GM20000 (cell line): Measurements from ENCODE around the gene HP1BP3.
A peak's percentile ranks its signal among the peaks of the same experiment; 100 is the strongest.

Experiments used
- DNase-seq: peaks from one replicate; pipeline ENCODE4 v3.0.0; 2012; ENCODE audit warnings: low spot score
- CTCF ChIP-seq: IDR thresholded peaks from 2 replicates; pipeline ENCODE4 v1.5.1; 2012; ENCODE audit warnings: mild to moderate bottlenecking, control low read depth; ENCODE audit errors: extremely low read depth, missing control alignments

HP1BP3 gene

GRCh38 chr1:20701847-20702246 is 85.3 kb downstream of the HP1BP3 start:
- DNase-seq, result no peak
- no peak for TF ChIP-seq CTCF

DNA sequence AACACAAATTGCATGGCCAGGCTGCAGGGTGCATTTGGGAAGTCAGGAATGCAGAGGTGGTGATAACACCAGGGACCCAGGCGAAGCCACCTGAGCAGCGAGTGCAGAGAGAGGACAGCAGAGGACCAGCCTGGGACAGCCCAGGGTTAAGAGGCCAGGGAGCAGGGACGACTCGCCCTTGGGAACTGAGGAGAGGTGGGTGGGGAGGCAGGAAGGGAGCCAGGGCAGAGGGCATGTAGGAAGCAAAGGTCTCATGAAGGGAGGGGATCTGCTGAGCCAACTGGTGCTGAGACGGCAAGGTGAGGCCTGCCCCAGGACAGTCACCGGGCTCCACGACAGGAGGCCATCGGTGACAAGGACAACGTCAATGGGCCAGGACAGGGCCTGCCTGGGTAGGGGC is 85.7 kb downstream of the HP1BP3 start:
- no peak for DNase-seq
- TF ChIP-seq CTCF, result no peak

DNA sequence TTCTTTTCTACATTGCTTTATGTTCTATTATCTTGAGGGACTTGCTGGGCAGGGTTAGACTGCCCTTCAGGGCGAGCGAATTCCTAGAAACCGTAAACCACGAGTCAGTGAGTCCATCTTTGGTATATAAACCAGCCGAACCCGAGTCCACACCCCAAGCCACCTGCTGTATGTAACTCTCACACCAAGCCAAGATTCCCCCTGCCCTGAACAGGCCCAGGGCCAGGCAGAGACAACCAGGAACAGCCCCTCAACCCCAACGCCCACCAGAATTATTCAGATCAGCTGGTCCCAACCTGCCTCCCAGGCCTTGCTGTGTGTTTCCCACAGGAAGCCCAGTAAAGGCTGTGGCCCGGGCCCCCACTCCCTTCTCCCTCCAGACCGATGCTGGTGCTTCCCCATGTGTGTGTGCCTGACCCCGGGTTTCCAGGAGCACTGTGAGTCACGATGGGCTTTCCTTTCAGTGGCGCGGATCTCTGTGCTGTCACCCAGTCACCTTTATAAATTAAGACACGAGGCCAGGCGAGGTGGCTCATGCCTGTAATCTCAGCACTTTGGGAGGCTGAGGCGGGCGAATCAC is 86.4 kb downstream of the HP1BP3 start:
- no peak for DNase-seq

GRCh38 chr1:20699558-20699957 is 87.5 kb downstream of the HP1BP3 start:
- no peak for TF ChIP-seq CTCF
- no peak for DNase-seq

More for the DNA sequence above, 86.4 kb downstream of the HP1BP3 start:
- TF ChIP-seq CTCF, result no peak

- DNase-seq, result no peak
- TF ChIP-seq CTCF, result no peak
Measured at GRCh38 chr1:20698195-20698910, 88.8 kb downstream of the HP1BP3 start.

DNA sequence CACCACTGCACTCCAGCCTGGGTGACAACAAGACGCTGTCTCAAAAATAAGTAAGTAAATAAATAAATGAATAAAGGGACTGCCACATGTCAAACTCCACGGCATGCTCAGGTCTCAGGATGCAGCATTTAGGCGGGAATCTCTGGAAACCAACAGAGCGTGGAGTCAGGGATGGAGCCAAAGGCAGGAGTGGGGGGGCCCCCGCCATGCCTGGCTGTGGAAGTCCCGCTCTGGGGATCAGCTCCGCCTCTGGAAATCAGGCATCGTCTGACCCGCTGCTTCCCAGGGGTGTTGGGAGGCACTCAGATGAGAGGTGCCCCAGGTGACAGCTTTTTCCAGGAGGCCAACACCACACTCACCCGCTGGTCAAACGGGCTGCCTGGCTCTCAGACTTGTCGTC is 89.5 kb downstream of the HP1BP3 start:
- DNase-seq, result no peak
- TF ChIP-seq CTCF, result no peak

GRCh38 chr1:20696397-20697333 is 90.4 kb downstream of the HP1BP3 start:
- peak; percentile 89 for DNase-seq
- TF ChIP-seq CTCF, result peak; percentile 83
